NCI-H1930 (cell line): ENCODE data around the gene PDGFRB.

Experiments
- DNase-seq, 2 experiments: peaks; one replicate each; lab custom pipeline; 2025; lab: John Stamatoyannopoulos, UW

Gene PDGFRB

DNA sequence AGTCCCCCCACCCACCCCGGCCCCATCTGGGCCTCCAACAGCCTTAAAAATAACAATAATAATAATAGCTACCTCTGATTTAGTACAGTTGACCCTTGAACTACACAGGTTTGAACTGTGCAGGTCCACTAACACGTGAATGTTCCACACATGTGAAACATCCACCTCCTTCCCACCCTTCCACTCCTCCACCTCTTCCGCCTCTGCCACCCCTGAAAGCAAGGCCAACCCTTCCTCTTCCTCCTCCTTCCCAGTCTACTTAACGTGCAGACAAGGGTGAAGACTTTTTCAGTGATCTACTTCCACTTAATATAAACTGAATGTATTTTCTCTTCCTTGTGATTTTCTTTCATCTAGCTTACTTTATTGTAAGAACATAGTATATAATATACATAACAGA is 10.8 kb downstream of the PDGFRB start:
- no peak for DNase-seq

GRCh38 chr5:150144246-150144801 is 11.3 kb downstream of the PDGFRB start:
- no peak for DNase-seq

GRCh38 chr5:150143350-150144245 is 12.0 kb downstream of the PDGFRB start:
- no peak for DNase-seq

DNA sequence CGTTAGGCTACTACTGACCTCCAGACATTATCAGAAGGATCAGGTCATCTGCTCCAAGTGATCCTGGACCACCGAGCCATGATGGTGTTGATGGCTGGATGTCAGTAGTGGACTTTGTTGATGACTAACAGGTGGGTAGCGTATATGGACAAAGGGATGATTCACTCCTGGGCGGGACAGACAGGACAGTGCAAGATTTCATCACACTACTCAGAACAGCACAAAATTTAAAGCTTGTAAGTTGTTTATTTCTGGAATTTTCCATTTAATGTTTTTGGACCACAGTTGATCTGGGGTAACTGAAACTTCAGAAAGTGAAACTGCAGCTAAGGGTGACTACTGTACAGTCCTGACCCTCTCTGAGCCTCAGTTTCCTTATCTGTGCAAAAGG is 12.7 kb downstream of the PDGFRB start:
- no peak for DNase-seq

DNA sequence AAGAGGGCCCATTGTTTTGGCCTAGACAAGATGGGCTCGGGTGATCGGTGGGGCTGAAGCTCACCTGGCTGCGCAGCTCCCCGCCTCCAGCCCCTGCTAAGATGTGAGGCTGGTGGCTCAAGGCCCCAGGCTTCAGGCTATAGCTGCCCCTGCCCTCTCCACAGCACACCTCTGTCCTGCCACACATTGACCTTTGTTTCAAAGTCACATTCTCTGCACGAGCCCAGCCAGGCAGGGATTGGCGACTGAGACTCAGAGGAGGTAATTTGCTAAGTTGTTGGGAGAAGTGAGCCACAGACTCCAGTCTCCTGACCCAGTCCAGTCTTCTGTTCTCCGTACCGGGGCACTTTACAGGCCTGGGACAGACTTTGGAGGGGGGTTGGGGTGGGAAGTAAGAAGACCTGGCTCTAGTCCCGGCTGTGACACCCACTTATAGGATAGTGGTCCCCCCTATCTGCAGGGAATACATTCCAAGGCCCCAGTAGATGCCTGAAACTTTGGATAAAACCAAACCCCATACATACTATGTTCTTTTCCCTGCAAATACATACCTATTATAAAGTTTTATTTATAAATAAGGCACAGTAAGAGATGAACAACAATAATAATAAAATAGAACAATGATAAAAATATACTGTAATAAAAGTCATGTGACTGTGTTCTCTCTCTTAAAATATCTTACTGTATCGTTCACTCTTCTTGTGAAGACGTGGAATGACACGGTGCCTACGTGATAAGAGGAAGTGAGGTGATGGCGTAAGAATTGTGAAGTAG is 13.3 kb downstream of the PDGFRB start:
- no peak for DNase-seq

DNA sequence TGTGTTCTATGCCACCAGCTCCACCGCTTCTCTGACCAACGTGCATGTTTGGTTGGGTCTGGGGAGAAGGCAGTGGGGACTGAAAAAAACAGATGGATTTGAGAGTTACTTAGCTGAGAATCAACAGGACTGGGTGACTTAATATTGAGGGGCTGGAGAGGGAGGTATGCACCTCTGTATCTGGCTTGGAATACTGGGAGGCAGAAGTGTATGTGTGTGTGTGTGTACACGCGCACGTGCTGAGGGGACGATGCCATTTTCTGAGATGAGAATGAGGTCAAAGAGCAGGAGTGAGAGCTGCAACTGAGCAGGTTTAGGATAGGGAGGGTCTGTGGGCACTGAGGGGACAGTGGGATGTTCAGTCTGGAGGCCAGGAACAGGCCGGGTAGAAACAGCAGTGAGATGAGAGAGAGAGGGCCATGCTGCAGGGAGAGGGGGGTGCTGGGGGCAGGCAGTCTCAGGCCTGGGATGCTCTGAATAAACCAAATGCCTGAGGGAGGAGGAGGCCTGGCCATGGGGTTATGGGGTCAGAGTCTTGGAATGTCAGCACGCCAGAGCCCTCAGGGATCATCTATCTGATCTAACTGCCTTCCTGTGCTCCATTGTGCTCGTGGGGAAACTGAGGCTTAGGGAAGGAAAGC is 14.0 kb downstream of the PDGFRB start:
- no peak for DNase-seq

DNA sequence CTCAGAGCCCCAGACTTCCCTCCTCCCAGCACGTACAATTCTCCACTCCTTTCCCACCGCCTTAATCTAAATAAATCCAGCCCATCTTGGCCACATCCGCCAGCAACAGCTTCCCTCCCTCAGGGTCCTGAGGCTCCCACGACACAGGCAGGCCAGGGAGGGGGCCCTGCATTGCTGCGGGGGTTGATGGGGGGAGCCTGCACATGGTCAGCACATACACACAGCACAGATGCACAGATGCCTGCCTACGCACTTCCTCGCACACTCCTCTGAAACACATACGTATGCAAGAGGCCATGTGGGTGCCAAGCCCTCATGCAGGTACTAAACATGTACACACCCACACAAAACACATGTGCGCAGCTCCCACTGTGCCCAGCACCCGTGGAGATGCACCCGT is 14.8 kb downstream of the PDGFRB start:
- no peak for DNase-seq

DNA sequence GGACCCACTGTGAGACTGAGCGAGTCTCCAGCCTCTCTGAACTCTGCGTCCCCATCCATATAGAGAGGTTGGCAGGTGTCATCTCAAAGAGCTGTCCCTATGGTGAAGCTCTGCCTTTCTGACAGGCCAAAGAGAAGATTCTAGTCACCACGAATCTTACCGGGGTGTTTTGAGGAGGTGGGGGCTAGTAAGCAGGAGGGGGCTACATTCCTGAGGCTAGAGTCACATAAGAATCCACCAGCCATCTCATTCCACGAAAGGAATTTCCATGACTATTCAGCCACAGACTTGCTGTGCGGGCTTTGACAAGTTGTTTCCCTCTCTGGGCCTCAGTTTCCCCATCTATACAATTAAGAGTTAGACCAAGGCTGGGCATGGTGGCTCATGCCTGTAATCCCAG is 16.3 kb downstream of the PDGFRB start:
- no peak for DNase-seq

DNA sequence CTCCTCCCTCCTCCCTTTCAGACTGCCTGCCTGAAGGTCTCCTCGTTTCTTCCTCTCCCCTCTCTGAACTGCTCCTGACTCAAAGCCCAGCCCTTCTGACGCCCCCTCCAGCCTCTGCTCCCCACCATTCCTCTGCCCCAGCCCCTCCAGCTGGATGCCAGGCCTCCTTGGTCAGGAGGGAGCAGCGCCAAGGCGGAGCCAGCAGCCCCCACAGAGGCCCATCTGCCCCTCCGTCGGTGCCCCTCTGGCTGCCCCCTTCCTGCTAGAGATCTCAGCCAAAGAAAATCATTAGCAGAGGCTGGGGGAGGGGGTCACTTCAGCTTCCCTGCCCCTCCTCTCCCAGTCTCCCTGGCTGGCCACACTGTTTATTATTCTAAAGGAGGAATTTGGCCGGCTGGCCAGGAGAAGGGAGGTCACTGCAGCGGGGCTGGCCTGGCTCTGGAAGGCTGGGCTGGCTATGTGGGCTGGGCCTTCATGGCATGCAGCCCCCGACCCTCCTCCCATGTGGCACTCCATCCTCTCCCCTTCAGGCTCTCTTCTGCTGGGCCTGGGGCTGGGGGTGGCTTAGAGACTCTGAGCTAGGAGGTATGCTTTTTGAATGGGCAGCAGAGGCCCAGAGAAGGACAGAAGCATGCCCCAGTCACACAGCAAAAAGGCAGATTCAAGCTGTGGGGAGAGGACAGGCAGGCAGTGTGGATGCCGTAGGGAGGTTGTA is 16.9 kb downstream of the PDGFRB start:
- no peak for DNase-seq

GRCh38 chr5:150137997-150138396 is 17.6 kb downstream of the PDGFRB start:
- no peak for DNase-seq

DNA sequence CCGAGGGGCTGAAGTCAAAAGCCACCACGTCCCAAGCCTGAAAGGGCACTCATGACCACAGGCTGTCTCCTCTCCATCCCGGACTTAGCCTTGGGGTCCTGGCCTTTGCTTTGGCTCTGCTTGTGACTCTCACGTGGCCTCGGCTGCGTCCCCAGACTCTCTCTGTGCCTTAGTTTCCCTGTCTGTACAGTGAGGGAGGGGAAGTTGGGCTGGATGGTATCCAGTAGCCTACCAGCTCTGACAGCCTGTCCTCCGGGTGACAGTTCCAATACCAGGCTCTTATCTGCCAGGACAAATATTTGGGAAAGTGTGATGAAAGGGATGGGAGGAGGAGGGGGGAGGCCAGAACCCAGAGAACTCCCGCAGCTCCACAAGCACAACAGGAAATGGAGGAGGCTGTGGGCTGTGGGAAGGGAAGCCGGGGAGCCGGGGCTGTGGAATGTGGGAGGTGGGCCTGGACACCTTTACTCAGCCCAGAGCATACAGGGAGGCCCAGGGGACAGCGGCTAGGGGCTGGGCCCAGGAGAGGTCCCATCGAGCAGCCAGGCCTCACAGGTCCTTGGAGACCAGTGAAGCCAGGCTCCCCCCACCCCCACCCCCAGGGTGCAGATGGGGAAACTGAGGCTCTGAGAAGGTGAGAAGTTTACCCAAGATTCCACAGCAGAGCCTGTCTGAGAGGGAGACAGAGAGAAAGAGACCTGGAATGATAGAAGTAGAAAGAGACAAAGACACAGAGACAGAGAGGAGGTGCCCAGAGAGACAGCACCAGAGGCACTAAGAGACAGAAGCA is 18.3 kb downstream of the PDGFRB start:
- DNase-seq = no peak

GRCh38 chr5:150136305-150137167 is 19.1 kb downstream of the PDGFRB start:
- no peak for DNase-seq

- no peak for DNase-seq
Measured at GRCh38 chr5:150135557-150136304, 19.9 kb downstream of the PDGFRB start.

DNA sequence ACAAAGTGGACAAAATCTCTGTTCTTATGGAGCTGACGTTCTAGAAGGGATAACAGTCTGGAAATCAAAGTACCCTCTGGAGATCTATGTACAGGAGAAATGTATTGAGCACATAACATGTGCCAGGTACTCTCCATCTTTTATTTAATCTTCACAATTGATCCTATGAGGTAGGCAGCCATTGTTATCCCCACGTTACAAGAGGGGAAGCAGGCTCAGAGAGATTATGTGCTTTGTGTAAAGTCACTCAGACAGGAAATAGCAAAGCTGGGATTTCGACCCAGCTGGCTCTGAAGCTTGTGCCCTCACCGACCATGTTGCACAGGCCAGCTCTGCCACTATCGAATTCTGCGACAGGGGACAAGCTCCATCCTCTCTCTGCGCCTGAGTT is 21.5 kb downstream of the PDGFRB start:
- DNase-seq = no peak

DNA sequence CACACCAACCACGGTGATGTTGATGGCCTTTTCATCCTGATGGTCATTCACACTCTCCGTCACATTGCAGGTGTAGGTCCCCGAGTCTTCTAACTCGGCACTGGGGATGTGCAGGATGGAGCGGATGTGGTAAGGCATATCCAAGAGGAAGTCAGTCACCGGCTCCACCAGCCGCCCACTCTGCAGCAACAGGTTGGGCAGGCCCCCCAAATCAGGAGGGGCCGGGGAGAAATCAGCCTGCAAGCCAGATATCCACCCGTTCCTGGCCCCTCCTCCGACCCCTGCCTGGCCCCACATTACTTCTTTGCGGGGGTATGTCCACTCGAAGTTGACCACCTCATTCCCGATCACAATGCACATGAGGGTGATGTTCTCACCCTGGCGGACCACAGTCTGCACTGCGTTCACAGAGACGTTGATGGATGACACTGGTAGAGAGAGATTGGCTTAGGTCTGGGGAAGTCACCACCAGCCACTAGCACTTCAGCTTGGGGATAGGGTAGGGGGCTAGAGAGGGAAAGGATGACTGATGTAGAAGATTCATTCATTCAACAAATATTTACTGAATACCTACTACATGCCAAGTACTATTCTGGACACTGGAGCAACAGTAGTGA is 22.0 kb downstream of the PDGFRB start:
- no peak for DNase-seq

DNA sequence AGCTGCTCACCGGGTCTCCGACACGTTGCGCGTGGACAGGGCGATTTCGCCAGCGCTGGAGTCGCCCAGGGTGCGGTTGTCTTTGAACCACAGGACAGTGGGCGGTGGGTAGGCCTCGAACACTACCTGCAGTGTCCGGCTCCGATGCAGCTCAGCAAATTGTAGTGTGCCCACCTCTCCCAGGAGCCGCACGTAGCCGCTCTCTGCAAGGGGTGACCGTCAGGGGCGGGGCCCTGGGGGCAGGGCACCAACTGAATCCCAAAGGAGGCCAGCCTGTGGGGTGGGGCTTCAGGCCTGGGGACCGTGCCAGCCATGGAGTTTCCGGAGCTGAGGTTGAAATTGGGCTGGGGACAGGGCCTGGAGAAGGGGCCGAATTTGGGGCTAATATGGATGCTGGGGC is 22.9 kb downstream of the PDGFRB start:
- no peak for DNase-seq

GRCh38 chr5:150131978-150132694 is 23.5 kb downstream of the PDGFRB start:
- no peak for DNase-seq

GRCh38 chr5:150131461-150131860 is 24.2 kb downstream of the PDGFRB start:
- no peak for DNase-seq
